Stimulated activated CD4-positive, alpha-beta T cell treated with anti-CD3 and anti-CD28 coated beads, Interleukin-15, amount 100 ng/mL, for 48 hours (primary cell): Measurements from ENCODE around the gene NTF4.
A peak's percentile ranks its signal among the peaks of the same experiment; 100 is the strongest.
"Not testable (repeated sequence)": the region's sequence is repeated elsewhere in the genome, so short reads cannot be mapped to it uniquely, and the experiment has no call there.

Experiments
- DNase-seq, 2 donors: peaks; one replicate each; pipeline ENCODE4 v3.0.0-alpha.2; 2020; ENCODE audit warnings: low read depth in 2 of 2

The NTF4 gene

DNA sequence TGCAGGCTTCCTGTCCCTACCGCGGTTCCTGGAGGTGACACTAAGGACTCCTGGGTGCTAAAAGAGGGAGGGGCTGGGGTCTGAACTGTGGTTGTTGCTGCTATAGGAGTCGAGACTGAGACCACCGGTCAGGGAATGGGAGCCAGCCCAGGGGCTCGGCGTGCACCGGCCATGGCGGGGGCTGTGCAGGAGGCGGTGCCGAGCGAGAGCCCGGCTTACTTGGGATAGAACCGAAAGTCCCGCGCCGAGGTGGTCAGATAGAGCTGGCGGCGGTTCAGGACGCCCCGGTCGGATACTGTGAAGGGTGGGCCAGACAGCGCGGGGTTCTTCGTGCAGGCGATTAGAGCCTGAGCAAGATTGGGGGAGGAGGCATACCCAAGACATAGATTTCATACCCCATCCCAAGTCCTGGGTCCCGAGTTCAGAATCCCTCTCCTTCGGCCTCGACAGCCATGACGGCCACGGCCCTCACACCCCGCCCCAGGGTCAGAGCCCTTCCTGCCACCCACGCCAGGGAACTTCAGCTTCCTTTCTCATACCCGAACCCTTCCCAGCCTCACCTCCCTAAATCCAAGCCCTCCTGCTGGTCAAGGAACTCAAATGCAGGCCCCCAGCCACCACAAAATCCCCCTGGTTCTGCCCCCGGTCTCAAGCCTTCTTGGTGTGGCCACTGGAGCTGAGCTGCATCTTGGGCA, 7.6 kb downstream of the NTF4 start:
- not testable (repeated sequence) for DNase-seq

DNA sequence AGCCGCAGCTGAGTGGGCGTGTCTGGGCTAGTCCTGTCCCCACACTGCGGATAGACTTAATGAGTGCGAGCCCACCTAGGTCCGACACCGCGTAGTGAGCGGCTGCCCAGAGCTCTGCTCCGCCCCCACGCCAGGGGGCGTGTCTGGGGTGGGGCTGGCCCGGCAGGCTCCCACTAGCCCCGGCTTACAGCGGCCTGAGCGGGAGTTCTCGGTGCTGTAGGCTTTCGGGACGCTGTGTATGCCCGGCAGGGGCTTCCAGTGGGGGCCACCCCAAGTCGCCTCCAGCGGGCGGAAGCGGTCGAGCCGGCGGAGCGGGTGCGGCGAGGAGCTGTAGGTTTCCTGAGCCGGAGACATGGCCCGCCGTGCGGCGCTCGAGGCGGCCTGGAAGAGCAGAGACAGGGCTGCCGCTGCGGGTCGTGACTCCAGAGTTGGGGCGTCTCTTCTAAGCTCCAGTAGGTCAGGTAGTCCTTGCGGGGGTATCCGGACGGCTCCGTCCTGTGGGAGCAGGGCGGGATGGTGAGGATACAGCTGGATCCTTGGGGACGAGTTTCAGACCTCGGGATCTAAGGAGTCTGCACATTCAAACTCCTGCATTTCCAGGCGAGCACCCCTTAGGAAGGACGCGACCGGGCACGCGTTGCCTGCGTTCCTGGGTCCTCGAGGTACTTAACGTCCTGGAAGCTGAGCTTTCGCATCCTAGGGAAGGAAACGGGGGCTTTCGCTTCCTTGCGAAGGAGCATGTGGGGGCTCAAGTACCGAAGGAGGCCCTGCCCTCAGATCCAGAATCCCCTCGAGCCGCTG, 8.3 kb downstream of the NTF4 start:
- peak in 1 of 2 donors; percentile 22 for DNase-seq

GRCh38 chr19:49050376-49051033, 14.1 kb downstream of the NTF4 start:
- DNase-seq = not testable (repeated sequence)

DNA sequence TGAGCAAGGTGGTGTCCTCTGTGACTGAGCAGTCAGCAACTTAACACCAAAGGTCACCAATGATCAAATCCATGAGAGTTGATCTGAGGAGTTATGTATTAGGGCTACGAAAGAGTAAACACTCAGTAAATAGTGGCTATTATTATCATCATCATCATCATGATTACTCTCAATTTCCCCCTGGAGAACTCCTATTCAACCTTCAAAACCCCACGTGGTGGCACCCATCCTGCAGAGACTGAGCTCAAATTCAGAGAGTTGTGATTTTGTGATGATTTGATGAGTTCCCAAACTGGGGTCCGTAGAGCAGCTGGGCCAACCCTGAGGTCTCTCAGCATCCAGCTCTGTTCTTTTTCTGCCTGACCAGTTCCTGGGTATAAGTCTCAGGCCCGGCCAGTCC, 14.8 kb downstream of the NTF4 start:
- DNase-seq = not testable (repeated sequence)

DNA sequence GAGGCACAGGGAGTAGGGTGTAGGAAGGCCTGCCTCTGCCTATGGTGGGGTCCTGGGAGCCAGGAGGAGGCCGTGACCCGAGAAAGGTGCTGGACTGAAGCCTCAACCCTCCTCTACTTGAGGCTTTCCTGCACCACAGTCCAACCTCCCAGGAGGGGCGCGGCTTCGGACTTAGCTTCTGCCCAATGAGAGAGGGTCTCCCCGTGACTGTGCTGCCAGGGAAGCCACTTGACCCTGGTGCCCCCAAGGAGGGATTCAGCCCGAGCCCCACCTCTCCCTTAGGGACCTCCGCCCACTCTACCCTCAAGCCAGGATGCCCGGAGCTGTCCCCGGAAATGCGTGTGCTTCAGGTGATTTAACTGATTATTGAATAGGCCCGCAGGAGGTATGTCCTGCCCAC, 15.6 kb downstream of the NTF4 start, which contains the start of gene CGB8:
Gene CGB8 (minus strand): TSS at position 101 of the 400 bp plus-strand sequence. CDS start 372 bp downstream, outside the sequence.
- not testable (repeated sequence) for DNase-seq

GRCh38 chr19:49043548-49043947, 21.1 kb downstream of the NTF4 start, which contains the start of gene CGB5:
Gene CGB5, plus strand, starts transcription at chr19:49043848. Its CDS starts 362 bp downstream, at chr19:49044210.
- not testable (repeated sequence) for DNase-seq

GRCh38 chr19:49042666-49043065, 22.0 kb downstream of the NTF4 start:
- DNase-seq = not testable (repeated sequence)

- DNase-seq = no peak
These were observed 22.4 kb downstream of the NTF4 start for GRCh38 chr19:49042177-49042576.

- not testable (repeated sequence) for DNase-seq
These were observed 24.9 kb downstream of the NTF4 start for GRCh38 chr19:49039736-49040135.

DNA sequence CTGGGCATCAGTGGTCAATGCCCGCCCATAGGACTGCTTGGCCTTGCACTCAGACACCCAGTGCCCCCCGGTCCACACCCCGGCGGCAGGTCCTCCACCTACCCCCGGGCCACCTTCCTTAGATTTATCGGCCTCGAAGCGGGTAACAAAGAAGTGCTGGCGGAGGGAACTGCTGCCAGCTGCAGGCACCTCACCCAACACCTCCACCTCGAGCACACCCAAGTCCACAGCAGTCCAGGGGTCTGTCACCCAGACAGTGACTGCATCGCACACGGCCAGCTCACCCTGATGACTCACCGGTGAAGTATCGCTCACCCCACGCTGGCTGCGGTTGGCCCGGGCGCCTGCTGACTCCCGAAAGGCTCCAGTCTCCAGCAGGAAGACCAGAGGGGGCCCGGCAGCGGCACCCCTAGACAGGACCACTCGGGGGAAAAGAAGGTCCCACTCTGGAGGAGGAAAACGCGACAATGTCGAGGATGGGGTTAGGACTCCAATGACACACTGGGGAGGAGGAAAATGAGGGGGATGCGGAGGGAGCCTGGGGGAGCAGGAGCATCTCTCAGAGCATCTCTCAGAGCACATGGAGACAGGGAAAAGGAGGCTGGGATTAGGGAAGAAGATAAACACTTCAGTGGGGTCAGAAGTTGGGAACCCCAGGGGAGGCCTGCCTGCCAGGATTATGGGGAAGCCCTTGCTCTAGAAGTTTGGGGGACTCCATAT, 25.9 kb downstream of the NTF4 start:
- DNase-seq = not testable (repeated sequence)

GRCh38 chr19:49038111-49038510, 26.5 kb downstream of the NTF4 start:
- DNase-seq = not testable (repeated sequence)

GRCh38 chr19:49036815-49037214, 27.8 kb downstream of the NTF4 start, which contains the start of gene CGB1:
Gene CGB1, minus strand, starts transcription at chr19:49036895. Its CDS starts 184 bp downstream, at chr19:49036711.
- DNase-seq = peak; percentile 60 to 68

DNA sequence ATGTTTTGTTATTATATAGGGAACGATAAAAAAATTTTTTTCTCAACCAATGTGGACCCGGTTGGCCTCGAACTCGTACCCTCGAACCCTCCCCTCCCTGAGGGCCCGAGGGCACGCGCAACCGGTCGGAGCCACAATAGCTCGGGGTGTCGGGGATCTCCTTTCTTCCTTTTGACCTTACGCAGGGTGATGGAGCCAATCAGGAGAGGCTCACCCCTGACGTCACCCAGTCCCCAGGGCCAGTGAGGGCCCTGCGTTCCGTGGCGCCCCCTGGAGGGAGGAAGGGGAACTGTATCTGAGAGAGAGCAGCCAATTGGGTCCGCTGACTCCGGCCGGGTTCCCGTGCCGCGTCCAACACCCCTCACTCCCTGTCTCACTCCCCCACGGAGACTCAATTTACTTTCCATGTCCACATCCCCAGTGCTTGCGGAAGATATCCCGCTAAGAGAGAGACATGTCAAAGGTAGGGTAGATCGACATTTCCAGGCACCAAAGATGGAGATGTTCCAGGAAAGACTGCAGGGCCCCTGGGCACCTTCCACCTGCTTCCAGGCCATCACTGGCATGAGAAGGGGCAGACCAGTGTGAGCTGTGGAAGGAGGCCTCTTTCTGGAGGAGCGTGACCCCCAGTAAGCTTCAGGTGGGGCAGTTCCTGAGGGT, 32.8 kb downstream of the NTF4 start, which contains the start of gene CGB2:
Gene CGB2 (plus strand): TSS at position 249 of the 660 bp plus-strand sequence. CDS start 206 bp downstream, at position 455.
- peak; percentile 74 to 82 for DNase-seq

- DNase-seq = not testable (repeated sequence)
These were observed 34.3 kb downstream of the NTF4 start for GRCh38 chr19:49030323-49030722.

DNA sequence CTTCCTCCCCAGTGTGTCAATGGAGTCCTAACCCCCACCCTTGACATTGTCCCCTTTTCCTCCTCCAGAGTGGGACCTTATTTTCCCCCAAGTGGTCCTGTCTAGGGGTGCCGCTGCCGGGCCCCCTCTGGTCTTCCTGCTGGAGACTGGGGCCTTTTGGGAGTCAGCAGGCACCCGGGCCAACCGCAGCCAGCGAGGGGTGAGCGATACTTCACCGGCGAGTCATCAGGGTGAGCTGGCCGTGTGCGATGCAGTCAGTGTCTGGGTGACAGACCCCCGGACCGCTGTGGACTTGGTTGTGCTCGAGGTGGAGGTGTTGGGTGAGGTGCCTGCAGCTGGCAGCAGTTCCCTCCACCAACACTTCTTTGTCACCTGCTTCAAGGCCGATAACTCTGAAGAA, 34.9 kb downstream of the NTF4 start:
- DNase-seq = not testable (repeated sequence)

DNA sequence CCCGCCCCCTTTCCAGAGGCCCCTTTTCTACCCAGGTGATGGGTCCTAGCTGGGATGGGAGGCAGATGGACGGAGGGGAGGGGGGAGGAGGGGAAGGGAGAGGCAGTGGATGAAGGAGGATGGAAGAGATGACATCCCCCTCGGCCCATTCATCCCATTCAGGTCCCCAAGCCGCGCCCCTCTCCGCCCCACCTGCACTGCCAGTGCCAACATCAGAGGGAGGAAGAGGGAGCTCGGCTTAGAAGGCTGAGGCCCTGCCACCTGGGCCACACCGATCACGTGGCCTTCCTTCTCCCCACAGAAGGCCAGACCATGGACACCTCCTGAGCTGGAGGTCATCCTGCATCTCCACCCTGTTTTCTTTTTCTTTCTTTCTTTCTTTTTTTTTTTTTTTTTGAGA, 35.9 kb downstream of the NTF4 start:
- DNase-seq = not testable (repeated sequence)

- DNase-seq = not testable (repeated sequence)
These were observed 39.0 kb downstream of the NTF4 start for GRCh38 chr19:49025599-49025998.

- DNase-seq = not testable (repeated sequence)
These were observed 39.5 kb downstream of the NTF4 start for GRCh38 chr19:49025088-49025487.

- not testable (repeated sequence) for DNase-seq
These were observed 40.4 kb downstream of the NTF4 start, which contains the start of gene CGB3 for GRCh38 chr19:49024233-49024632. Gene CGB3, minus strand, starts transcription at chr19:49024333. Its CDS starts 362 bp downstream, at chr19:49023971.

GRCh38 chr19:49022116-49022515, 42.5 kb downstream of the NTF4 start:
- no peak for DNase-seq
